Activated naive CD4-positive, alpha-beta T cell treated with anti-CD3 and anti-CD28 coated beads, Interleukin-2, amount 10 ng/mL, durations not matched to agents 5 hours and 36 hours (primary cell): ENCODE results near the gene CXCL3. TPM values are rescaled to one million over a fixed set of nuclear protein-coding genes. Genes with fewer than 3 reads are reported as not detected.

ENCODE experiments used
- total RNA-seq, 2 experiments: library from RNA; stranded (reverse); gene quantifications; one replicate each; pipeline ENCODE4 v1.2.3, GENCODE V29; 2021

CXCL3 gene
- not detected for total RNA-seq

GRCh38 chr4:74038425-74039314 is at the start of gene CXCL3:
CXCL3 (minus strand) TSS chr4:74038689; CDS start chr4:74038611, 78 bp downstream.

GRCh38 chr4:73998040-73999011 is 40.2 kb downstream of the CXCL3 start, which contains the start of gene CXCL5:
CXCL5 (minus strand) TSS chr4:73998677; CDS start chr4:73998581, 96 bp downstream.

DNA sequence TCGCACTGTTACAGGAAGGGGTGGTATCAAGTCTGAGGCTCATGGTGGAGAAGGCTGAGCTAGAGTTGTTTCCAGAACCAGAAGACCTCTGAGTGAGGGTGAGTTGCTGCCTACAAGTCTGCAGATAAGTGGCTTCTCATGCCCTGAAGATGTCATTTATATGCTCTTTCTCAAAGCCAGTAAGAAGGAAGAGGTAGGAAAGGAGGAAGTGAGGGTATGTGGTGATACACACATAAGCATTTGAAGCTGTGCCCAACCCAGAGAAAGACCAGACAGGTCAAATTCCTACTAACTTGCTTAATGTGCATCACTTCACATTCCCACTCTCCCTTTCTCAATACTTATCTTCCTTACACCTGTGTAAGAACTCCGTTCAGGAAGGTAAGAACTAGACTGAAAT is 50.4 kb downstream of the CXCL3 start, which contains the start of gene PPBP:
PPBP (minus strand) TSS at position 130 of the 400 bp plus-strand sequence; CDS start at position 43, 87 bp downstream.

Other genes with a start within 250 kb of the CXCL3 start
- not detected for gene CXCL6, start 202.0 kb downstream of the CXCL3 start, total RNA-seq
- gene PF4V1, start 185.4 kb downstream of the CXCL3 start, total RNA-seq = not detected
- gene CXCL1, start 169.3 kb downstream of the CXCL3 start, total RNA-seq = not detected
- gene PF4, start 56.7 kb downstream of the CXCL3 start, total RNA-seq = not detected
- not detected for gene PPBP, start 50.5 kb downstream of the CXCL3 start, total RNA-seq
- not detected for gene CXCL5, start 40.0 kb downstream of the CXCL3 start, total RNA-seq
- gene CXCL2, start 60.5 kb upstream of the CXCL3 start, total RNA-seq = not detected
- 1 to 10 TPM; 7.4 to 7.6 TPM for gene MTHFD2L, start 119.4 kb upstream of the CXCL3 start, total RNA-seq